HCT116 (cell line): Measurements from ENCODE around the gene DHX16. TPM values are rescaled to one million over a fixed set of nuclear protein-coding genes. Genes with fewer than 3 reads are reported as not detected.

Source experiments
- ATAC-seq: fragments of 200-7000 bp; cut with Tn5 transposase; 2 replicates; pipeline ENCODE4 v1.9.1; 2020; ENCODE audit warnings: mild to moderate bottlenecking, moderate library complexity
- BruUV-seq: library from RNA; stranded (reverse); fragments of 400-500 nt; replicated peaks from 2 replicates; lab custom pipeline; 2021; lab: Mats Ljungman, UMichigan
- CTCF ChIA-PET: fragments of 300-600 bp; sonication (Branson Sonifier 250); formaldehyde crosslinking; loops from one replicate; lab custom pipeline; 2021; ENCODE audit warnings: antibody characterized with exemption; lab: Charles Lee
- POLR2A ChIA-PET: fragments of 300-600, 350-600 bp; sonication (Branson Sonifier 250); formaldehyde crosslinking; loops from one replicate; lab custom pipeline; 2021; ENCODE audit warnings: antibody characterized with exemption; lab: Charles Lee
- RAD21 ChIA-PET, 2 experiments: fragments of 300-600 bp; sonication (Branson Sonifier 250); formaldehyde crosslinking; loops; one replicate each; lab custom pipeline; 2023; ENCODE audit warnings: low total read pairs in 2 of 2; ENCODE audit not compliant: uncharacterized antibody in 2 of 2, unreplicated experiment in 2 of 2, low non-redundant PET in 1 of 2; lab: Charles Lee
- DNase-seq: peaks from one replicate; pipeline ENCODE4 v3.0.0-alpha.2; 2010; ENCODE audit warnings: low read depth, low spot score
- H2AFZ ChIP-seq: fragments of 200-600 bp; shearing (Covaris generic), sonication (generic); 2 replicates; pipeline ENCODE4 v1.6.1; 2017; ENCODE audit warnings: low read depth, mixed run types, mixed read lengths, antibody characterized with exemption, low read length; ENCODE audit not compliant: poor library complexity, severe bottlenecking
- H3K27ac ChIP-seq: 2 replicates; pipeline ENCODE4 v1.5.1; 2012; ENCODE audit warnings: low read depth, low read length
- H3K27me3 ChIP-seq: fragments of 200-600 bp; sonication (generic); 2 replicates; pipeline ENCODE4 v1.6.1; 2016; ENCODE audit warnings: mixed run types, low read length, mixed read lengths; ENCODE audit not compliant: insufficient read depth
- H3K36me3 ChIP-seq, 2 experiments: fragments of 200-500 bp in 1 of 2; fragments of 200-600 bp in 1 of 2; sonication (Bioruptor generic) in 1 of 2; sonication (generic) in 1 of 2; 2 replicates each; pipeline versions ENCODE4 v1.5.1 to v1.6.1; 2014 to 2016; ENCODE audit warnings: low read length in 2 of 2, inconsistent platforms in 1 of 2, mixed read lengths in 1 of 2, mixed run types in 1 of 2; ENCODE audit not compliant: insufficient read depth in 2 of 2, control insufficient read depth in 1 of 2
- H3K4me1 ChIP-seq, 2 experiments: fragments of 200-600 bp in 1 of 2; sonication (generic) in 1 of 2; 2 replicates each; pipeline versions ENCODE4 v1.5.1 to v1.6.1; 2012 to 2017; ENCODE audit warnings: low read length in 2 of 2, inconsistent platforms in 1 of 2, mild to moderate bottlenecking in 1 of 2, mixed read lengths in 1 of 2, mixed run types in 1 of 2, moderate library complexity in 1 of 2; ENCODE audit not compliant: insufficient read depth in 2 of 2, control insufficient read depth in 1 of 2
- H3K4me2 ChIP-seq: fragments of 200-600 bp; sonication (generic); 2 replicates; pipeline ENCODE4 v1.6.1; 2017; ENCODE audit warnings: mixed run types, low read length, mixed read lengths
- H3K4me3 ChIP-seq, 2 experiments: fragments of 200-600 bp in 1 of 2; sonication (generic) in 1 of 2; replicated peaks in 1 of 2; 2 replicates each; pipeline ENCODE4 v1.5.1; 2011 to 2016; ENCODE audit warnings: low read length in 2 of 2, control low read depth in 1 of 2, low read depth in 1 of 2, mild to moderate bottlenecking in 1 of 2, mixed read lengths in 1 of 2, mixed run types in 1 of 2
- H3K79me2 ChIP-seq: fragments of 200-600 bp; sonication (generic); 2 replicates; pipeline ENCODE4 v1.6.1; 2017; ENCODE audit warnings: mild to moderate bottlenecking, mixed run types, low read length, moderate library complexity, mixed read lengths; ENCODE audit not compliant: insufficient read depth
- H3K9ac ChIP-seq: fragments of 200-600 bp; sonication (generic); 2 replicates; pipeline ENCODE4 v1.6.1; 2016; ENCODE audit warnings: low read length, mixed read lengths
- H3K9me2 ChIP-seq: fragments of 200-600 bp; sonication (generic), shearing (Covaris generic); 2 replicates; pipeline ENCODE4 v1.6.1; 2017; ENCODE audit warnings: mixed run types, mild to moderate bottlenecking, moderate library complexity; ENCODE audit not compliant: insufficient read depth
- H3K9me3 ChIP-seq, 2 experiments: fragments of 200-500 bp in 1 of 2; fragments of 200-600 bp in 1 of 2; sonication (Bioruptor generic) in 1 of 2; sonication (generic) in 1 of 2; 2 replicates each; pipeline ENCODE4 v1.6.1; 2014 to 2017; ENCODE audit warnings: low read length in 2 of 2, mixed read lengths in 2 of 2, inconsistent platforms in 1 of 2, low read depth in 1 of 2, mild to moderate bottlenecking in 1 of 2, mixed run types in 1 of 2, moderate library complexity in 1 of 2; ENCODE audit not compliant: control insufficient read depth in 1 of 2, insufficient read depth in 1 of 2
- H4K20me1 ChIP-seq: fragments of 200-600 bp; sonication (generic), shearing (Covaris generic); 2 replicates; pipeline ENCODE4 v1.6.1; 2017; ENCODE audit warnings: mixed run types, mild to moderate bottlenecking, moderate library complexity; ENCODE audit not compliant: insufficient read depth
- CTCF ChIP-seq, 3 experiments: fragments of 200-600 bp in 1 of 3; sonication (generic) in 1 of 3; IDR thresholded peaks in 2 of 3; conservative IDR thresholded peaks in 1 of 3; 2 replicates each; pipeline ENCODE4 v1.5.1; 2012 to 2017; ENCODE audit warnings: low read depth in 2 of 3, low read length in 2 of 3, antibody characterized with exemption in 1 of 3, borderline replicate concordance in 1 of 3, control low read depth in 1 of 3, mild to moderate bottlenecking in 1 of 3, mixed read lengths in 1 of 3, mixed run types in 1 of 3, moderate library complexity in 1 of 3; ENCODE audit not compliant: insufficient read depth in 1 of 3
- ELF1 ChIP-seq: IDR thresholded peaks from 2 replicates; pipeline ENCODE4 v1.6.1; 2012; ENCODE audit warnings: low read depth, borderline replicate concordance
- EZH2 ChIP-seq: fragments of 200-600 bp; sonication (generic); IDR thresholded peaks from 2 replicates; pipeline ENCODE4 v1.6.1; 2017; ENCODE audit warnings: antibody characterized with exemption, mixed run types
- FOSL1 ChIP-seq: IDR thresholded peaks from 2 replicates; pipeline ENCODE4 v1.6.1; 2012; ENCODE audit warnings: low read depth
- MAX ChIP-seq: IDR thresholded peaks from 2 replicates; pipeline ENCODE4 v1.6.1; 2012
- POLR2AphosphoS5 ChIP-seq: IDR thresholded peaks from 2 replicates; pipeline ENCODE4 v1.6.1; 2011; ENCODE audit warnings: mild to moderate bottlenecking, low read depth, low read length, moderate library complexity
- ZFX ChIP-seq: fragments of 450-650 bp; IDR thresholded peaks from 2 replicates; pipeline ENCODE4 v1.6.1; 2017
- intact Hi-C: fragments of 100-400 bp; cut with micrococcal nuclease; formaldehyde crosslinking; loops from 2 replicates; pipeline ENCODE4 v1.10.0; 2022
- total RNA-seq: library from RNA; stranded (reverse); gene quantifications from one replicate; pipeline ENCODE4 v1.2.1, GENCODE V29; 2021; ENCODE audit not compliant: unreplicated experiment

DHX16 gene
- total RNA-seq, 1 experiment from 2014 or later, result 46.0 TPM

DNA sequence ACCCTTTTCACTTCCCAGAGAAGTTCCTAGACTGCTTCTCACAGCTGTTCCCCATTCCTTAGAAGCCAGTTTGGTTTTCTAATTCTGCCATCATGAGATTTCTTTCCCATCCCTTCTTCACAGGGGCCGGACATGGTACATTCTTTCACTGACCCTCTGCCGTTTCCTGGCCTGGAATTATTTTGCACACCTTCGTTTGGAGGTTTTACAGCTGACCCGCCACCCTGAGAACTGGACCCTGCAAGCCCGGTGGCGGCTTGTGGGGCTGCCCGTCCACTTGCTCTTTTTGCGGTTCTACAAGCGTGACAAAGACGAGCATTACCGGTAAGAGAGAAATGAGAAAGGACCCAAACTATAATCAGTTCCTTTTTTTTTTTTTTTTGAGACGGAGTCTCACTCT is 21.7 kb downstream of the DHX16 start:
- no peaks in the 10 kb centered on the region for H3K9me3 ChIP-seq
- no TSS peak for BruUV-seq
- H3K27ac ChIP-seq, result no peak overlapping the region
- no peak for ATAC-seq
- peaks cover 32 to 44% of the 10 kb centered on the region in 2 experiments; a peak in 3 of 4 replicates for H3K36me3 ChIP-seq
- no peaks in the 10 kb centered on the region for H3K9me2 ChIP-seq
- CTCF ChIA-PET, result no interaction called here
- intact Hi-C loops, result no loop called here
- H4K20me1 ChIP-seq, result no peaks in the 10 kb centered on the region
- no peak for TF ChIP-seq ELF1
- no peak for TF ChIP-seq EZH2
- no peak for TF ChIP-seq ZFX
- no peak for TF ChIP-seq FOSL1
- 0 out of 2 replicates have a peak, but pooled peaks have one; percentile 8 for TF ChIP-seq POLR2AphosphoS5
- TF ChIP-seq CTCF (IDR thresholded peaks at IDR 0.05 in 2 of 3, conservative IDR thresholded peaks at IDR 0.05 in 1 of 3; ENCODE audit: borderline replicate concordance in 1 of 3, insufficient read depth in 1 of 3, low read depth in 2 of 3, low read length in 2 of 3), result no peak
- TF ChIP-seq MAX, result no peak
- TF ChIP-seq, all 23 proteins: peak for 1
- H3K9ac ChIP-seq, result no peak overlapping the region
- H3K4me2 ChIP-seq, result no peak overlapping the region
- H3K4me1 ChIP-seq, result peaks cover 5 to 12% of the 10 kb centered on the region in 2 experiments
- RAD21 ChIA-PET, result no interaction called here
- POLR2A ChIA-PET, result interaction anchor here (0.8 to 1.5 kb wide), 2 partner anchors 80 to 94 kb away, joined by 3 to 4 read pairs; partner anchors contain the start of gene PRR3
- H2AFZ ChIP-seq, result no peak overlapping the region
- peaks cover 23% of the 10 kb centered on the region for H3K79me2 ChIP-seq
- H3K27me3 ChIP-seq, result no peaks in the 10 kb centered on the region
- no peak overlapping the region for H3K4me3 ChIP-seq
- DNase-seq, result no peak
